Activated naive CD4-positive, alpha-beta T cell treated with anti-CD3 and anti-CD28 coated beads for 36 hours (primary cell): ENCODE data around the gene CLCA4. TPM values are rescaled to one million over a fixed set of nuclear protein-coding genes. Genes with fewer than 3 reads are reported as not detected.

Source experiments
- CTCF ChIA-PET: fragments of 350-600 bp; sonication (Branson Sonifier 250); formaldehyde crosslinking; loops from one replicate; lab custom pipeline; 2021; ENCODE audit warnings: antibody characterized with exemption; lab: Charles Lee
- DNase-seq: peaks from one replicate; pipeline ENCODE4 v3.0.0-alpha.2; 2020
- H3K27ac Mint-ChIP-seq: one replicate; pipeline ENCODE4 v1.8.0; 2021; ENCODE audit warnings: mild to moderate bottlenecking, mixed read lengths
- H3K27me3 Mint-ChIP-seq: one replicate; pipeline ENCODE4 v1.8.0; 2021; ENCODE audit warnings: low read depth, mixed read lengths
- H3K36me3 Mint-ChIP-seq: one replicate; pipeline ENCODE4 v1.8.0; 2021; ENCODE audit warnings: low read depth, mixed read lengths
- H3K4me1 Mint-ChIP-seq: one replicate; pipeline ENCODE4 v1.8.0; 2021; ENCODE audit warnings: low read depth, mixed read lengths
- H3K4me3 Mint-ChIP-seq: one replicate; pipeline ENCODE4 v1.8.0; 2021; ENCODE audit warnings: mild to moderate bottlenecking, moderate library complexity, mixed read lengths
- H3K9me3 Mint-ChIP-seq: one replicate; pipeline ENCODE4 v1.8.0; 2021; ENCODE audit warnings: mixed read lengths
- intact Hi-C: fragments of 100-400 bp; cut with micrococcal nuclease; formaldehyde crosslinking; loops from one replicate; pipeline ENCODE4 v1.15.1; 2023
- total RNA-seq, 2 experiments: library from RNA; stranded (reverse); gene quantifications; one replicate each; pipeline ENCODE4 v1.2.3, GENCODE V29; 2021

CLCA4 gene
- total RNA-seq, 2 experiments from 2014 or later, result not detected

- Mint-ChIP-seq H3K9me3 (no peaks in the 10 kb centered on the region), H3K36me3 (no peaks in the 10 kb centered on the region), H3K27me3 (peaks cover 3% of the 10 kb centered on the region), H3K4me1 (peaks cover 3% of the 10 kb centered on the region), H3K4me3 (no peak overlapping the region), H3K27ac (no peak overlapping the region)
- intact Hi-C loops, result loop anchor here (10.0 kb wide), 2 partner anchors 457 to 1563 kb away; no protein-coding TSS in a partner anchor
- CTCF ChIA-PET, result interaction anchor here (0.6 to 4.9 kb wide), 12 partner anchors 8 to 477 kb away, joined by 3 to 28 read pairs (median 3); partner anchors contain the start of gene ODF2L
- peak; percentile 26 for DNase-seq
Measured at GRCh38 chr1:86507935-86508582, 38.8 kb upstream of the CLCA4 start.

- no peak for DNase-seq
- no peaks in the 10 kb centered on the region for H3K9me3 Mint-ChIP-seq
- H3K36me3 Mint-ChIP-seq, result no peaks in the 10 kb centered on the region
- H3K4me3 Mint-ChIP-seq, result no peak overlapping the region
- CTCF ChIA-PET, result interaction anchor here (0.8 to 1.3 kb wide), 9 partner anchors 8 to 245 kb away, joined by 3 to 6 read pairs (median 3); no protein-coding TSS in a partner anchor
- H3K27ac Mint-ChIP-seq, result no peak overlapping the region
- H3K27me3 Mint-ChIP-seq, result peaks cover 2% of the 10 kb centered on the region
- intact Hi-C loops, result loop anchor here (10.0 kb wide), 2 partner anchors 456 to 1564 kb away; no protein-coding TSS in a partner anchor
- H3K4me1 Mint-ChIP-seq, result peaks cover 3% of the 10 kb centered on the region
Measured at GRCh38 chr1:86508583-86508969, 38.3 kb upstream of the CLCA4 start.

GRCh38 chr1:86515597-86515996, 31.3 kb upstream of the CLCA4 start:
- Mint-ChIP-seq H3K4me3 (no peak overlapping the region), H3K27me3 (no peaks in the 10 kb centered on the region), H3K27ac (no peak overlapping the region), H3K36me3 (no peaks in the 10 kb centered on the region), H3K4me1 (no peaks in the 10 kb centered on the region), H3K9me3 (no peaks in the 10 kb centered on the region)
- intact Hi-C loops, result no loop called here
- CTCF ChIA-PET, result interaction anchor here (1.8 kb wide), 1 partner anchor 10 kb away, joined by 6 read pairs; no protein-coding TSS in a partner anchor
- DNase-seq, result peak; percentile 14

GRCh38 chr1:86516335-86516734, 30.5 kb upstream of the CLCA4 start:
- Mint-ChIP-seq H3K9me3 (no peaks in the 10 kb centered on the region), H3K4me3 (no peak overlapping the region), H3K4me1 (no peaks in the 10 kb centered on the region), H3K36me3 (no peaks in the 10 kb centered on the region), H3K27ac (no peak overlapping the region), H3K27me3 (no peaks in the 10 kb centered on the region)
- intact Hi-C loops, result no loop called here
- DNase-seq, result no peak
- CTCF ChIA-PET, result interaction anchor here (1.0 to 1.8 kb wide), 3 partner anchors 11 to 17 kb away, joined by 3 to 6 read pairs (median 6); no protein-coding TSS in a partner anchor

DNA sequence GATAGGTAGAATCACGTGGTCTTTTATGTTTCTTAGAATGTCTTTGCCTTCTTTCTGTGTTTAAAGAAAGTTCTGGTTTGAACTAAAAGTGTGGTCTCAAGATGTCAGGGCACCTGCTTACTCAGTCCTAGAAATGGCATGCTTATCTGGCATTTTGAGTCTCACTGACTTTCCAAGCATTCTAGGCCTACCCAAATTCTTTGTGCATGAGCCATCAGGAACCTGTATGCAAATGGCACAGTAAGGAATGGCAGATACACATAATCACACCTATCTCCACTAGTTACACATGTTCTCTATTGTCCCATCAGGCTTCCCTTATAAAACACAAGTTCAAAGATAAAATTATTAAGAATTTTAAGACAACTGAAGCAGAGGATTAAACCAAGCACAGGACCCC, 29.5 kb upstream of the CLCA4 start:
- Mint-ChIP-seq H3K9me3 (no peaks in the 10 kb centered on the region), H3K36me3 (no peaks in the 10 kb centered on the region), H3K27me3 (no peaks in the 10 kb centered on the region), H3K4me1 (no peaks in the 10 kb centered on the region), H3K27ac (no peak overlapping the region), H3K4me3 (no peak overlapping the region)
- DNase-seq, result no peak
- intact Hi-C loops, result no loop called here
- CTCF ChIA-PET, result interaction anchor here (1.0 to 1.6 kb wide), 4 partner anchors 10 to 18 kb away, joined by 3 to 6 read pairs (median 5); no protein-coding TSS in a partner anchor

GRCh38 chr1:86520789-86521521, 25.9 kb upstream of the CLCA4 start:
- no peak for DNase-seq
- no peak overlapping the region for H3K27ac Mint-ChIP-seq
- H3K4me1 Mint-ChIP-seq, result no peaks in the 10 kb centered on the region
- H3K9me3 Mint-ChIP-seq, result no peaks in the 10 kb centered on the region
- H3K27me3 Mint-ChIP-seq, result no peaks in the 10 kb centered on the region
- no peak overlapping the region for H3K4me3 Mint-ChIP-seq
- H3K36me3 Mint-ChIP-seq, result no peaks in the 10 kb centered on the region
- CTCF ChIA-PET, result interaction anchor here (1.1 kb wide), 2 partner anchors 21 to 41 kb away, joined by 3 read pairs; no protein-coding TSS in a partner anchor
- intact Hi-C loops, result no loop called here

DNA sequence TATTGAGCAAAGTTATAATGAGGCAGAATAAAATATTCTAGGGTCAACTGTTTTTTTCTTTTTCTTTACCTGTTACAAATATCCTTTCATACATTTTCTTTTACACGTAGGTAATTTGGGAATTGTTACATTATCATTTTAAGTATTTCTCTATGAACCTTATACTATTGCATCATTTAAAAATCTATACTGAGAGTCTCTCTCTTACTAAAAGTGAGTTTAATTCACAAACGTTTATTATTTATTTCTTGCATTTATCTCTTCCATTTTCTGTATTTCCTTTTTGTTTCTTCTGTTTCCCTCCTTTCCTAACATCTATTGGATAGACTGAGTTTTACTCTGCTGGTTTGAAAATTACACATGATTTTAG, 25.4 kb upstream of the CLCA4 start:
- Mint-ChIP-seq H3K4me1 (no peaks in the 10 kb centered on the region), H3K27ac (no peak overlapping the region), H3K4me3 (no peak overlapping the region), H3K36me3 (no peaks in the 10 kb centered on the region), H3K9me3 (no peaks in the 10 kb centered on the region), H3K27me3 (no peaks in the 10 kb centered on the region)
- intact Hi-C loops, result no loop called here
- no peak for DNase-seq
- CTCF ChIA-PET, result interaction anchor here (0.7 kb wide), 1 partner anchor 14 kb away, joined by 3 read pairs; no protein-coding TSS in a partner anchor

- Mint-ChIP-seq H3K27ac (no peak overlapping the region), H3K9me3 (no peaks in the 10 kb centered on the region), H3K27me3 (no peaks in the 10 kb centered on the region), H3K36me3 (no peaks in the 10 kb centered on the region), H3K4me1 (no peaks in the 10 kb centered on the region), H3K4me3 (no peak overlapping the region)
- CTCF ChIA-PET, result interaction anchor here (0.7 kb wide), 1 partner anchor 14 kb away, joined by 3 read pairs; no protein-coding TSS in a partner anchor
- DNase-seq, result no peak
- intact Hi-C loops, result no loop called here
Measured at GRCh38 chr1:86522240-86522639, 24.6 kb upstream of the CLCA4 start.

DNA sequence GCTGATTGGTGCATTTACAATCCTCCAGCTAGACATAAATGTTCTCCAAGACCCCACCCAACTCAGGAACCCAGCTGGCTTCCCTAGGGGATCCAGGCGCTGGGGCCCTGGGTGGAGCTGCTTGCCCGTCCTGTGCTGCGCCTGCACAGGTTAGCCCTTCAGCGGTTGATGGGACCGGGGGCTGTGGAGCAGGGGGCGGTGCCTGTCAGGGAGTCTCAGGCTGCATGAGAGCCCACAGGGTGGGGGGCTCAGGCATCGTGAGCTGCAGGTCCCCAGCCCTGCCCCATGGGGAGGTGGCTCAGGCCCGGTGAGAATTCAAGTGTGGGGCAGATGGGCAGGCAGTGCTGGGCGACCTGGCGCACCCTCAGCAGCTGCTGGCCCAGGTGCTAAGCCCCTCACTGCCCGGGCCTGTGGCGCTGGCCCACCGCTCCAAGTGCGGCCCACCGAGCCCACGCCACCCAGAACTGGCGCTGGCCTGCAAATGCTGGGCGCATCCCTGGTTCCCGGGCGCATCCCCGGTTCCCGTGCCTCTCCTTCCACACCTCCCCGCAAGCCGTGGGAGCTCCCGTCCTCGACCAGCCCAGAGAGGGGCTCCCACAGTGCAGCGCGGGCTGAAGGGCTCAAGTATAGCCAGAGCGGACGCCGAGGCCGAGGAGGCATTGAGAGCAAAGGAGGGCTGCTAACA, 23.1 kb upstream of the CLCA4 start:
- Mint-ChIP-seq H3K36me3 (no peaks in the 10 kb centered on the region), H3K27ac (no peak overlapping the region), H3K4me1 (no peaks in the 10 kb centered on the region), H3K27me3 (no peaks in the 10 kb centered on the region), H3K4me3 (no peak overlapping the region), H3K9me3 (no peaks in the 10 kb centered on the region)
- intact Hi-C loops, result no loop called here
- CTCF ChIA-PET, result no interaction called here
- DNase-seq, result no peak

GRCh38 chr1:86527306-86527705, 19.6 kb upstream of the CLCA4 start:
- H3K27me3 Mint-ChIP-seq, result no peaks in the 10 kb centered on the region
- no peak for DNase-seq
- peaks cover 1% of the 10 kb centered on the region for H3K9me3 Mint-ChIP-seq
- no peaks in the 10 kb centered on the region for H3K4me1 Mint-ChIP-seq
- no peaks in the 10 kb centered on the region for H3K36me3 Mint-ChIP-seq
- intact Hi-C loops, result no loop called here
- CTCF ChIA-PET, result interaction anchor here (0.7 kb wide), 1 partner anchor 213 kb away, joined by 3 read pairs; no protein-coding TSS in a partner anchor
- no peak overlapping the region for H3K4me3 Mint-ChIP-seq
- no peak overlapping the region for H3K27ac Mint-ChIP-seq

DNA sequence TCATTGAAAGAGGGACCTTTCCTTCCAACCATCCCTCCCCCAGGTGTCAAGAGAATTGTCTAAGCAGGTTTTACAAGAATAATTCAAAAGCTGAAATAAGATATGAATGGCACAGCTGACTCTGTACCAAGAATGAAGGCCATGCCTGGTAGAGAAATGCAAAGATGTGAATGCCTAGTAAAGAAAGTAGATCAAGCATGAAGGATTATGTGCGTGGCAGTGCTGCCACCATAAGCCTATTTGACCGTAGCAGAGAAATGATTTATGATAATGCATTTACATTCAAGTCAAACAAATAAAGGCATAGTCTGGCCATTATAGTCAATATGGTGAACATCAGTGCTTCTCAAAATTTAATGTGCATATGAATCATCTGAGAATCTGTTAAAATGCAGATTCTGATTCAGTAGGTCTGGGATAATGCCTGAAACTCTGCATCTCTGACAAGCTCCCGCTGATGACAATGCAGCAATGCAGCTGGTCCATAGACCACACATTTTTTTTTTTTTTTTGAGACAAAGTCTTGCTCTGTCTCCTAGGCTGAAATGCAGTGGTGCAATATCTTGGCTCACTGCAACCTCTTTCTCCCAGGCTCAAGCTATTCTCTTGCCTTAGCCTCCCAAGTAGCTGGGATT, 16.6 kb upstream of the CLCA4 start:
- Mint-ChIP-seq H3K9me3 (peaks cover 1% of the 10 kb centered on the region), H3K27me3 (no peaks in the 10 kb centered on the region), H3K36me3 (no peaks in the 10 kb centered on the region), H3K4me1 (no peaks in the 10 kb centered on the region), H3K27ac (no peak overlapping the region), H3K4me3 (no peak overlapping the region)
- CTCF ChIA-PET, result no interaction called here
- no peak for DNase-seq
- intact Hi-C loops, result no loop called here
